GM10248 (cell line): ENCODE results near the gene CEP70.

ENCODE experiments used
- CTCF ChIA-PET: fragments of 300-600 bp; sonication (Branson Sonifier 250); formaldehyde crosslinking; extraction: SDS; loops from one replicate; lab custom pipeline; 2021; ENCODE audit warnings: antibody characterized with exemption; lab: Yijun Ruan, JAX
- POLR2A ChIA-PET: fragments of 350-650 bp; sonication (Branson Sonifier 250); formaldehyde crosslinking; extraction: SDS; loops from one replicate; lab custom pipeline; 2020; ENCODE audit warnings: antibody characterized with exemption; lab: Yijun Ruan, JAX
- DNase-seq: peaks from one replicate; pipeline ENCODE4 v3.0.0; 2012; ENCODE audit errors: extremely low spot score
- TF ChIP-seq, protein P1 (sequence below): IDR thresholded peaks from 2 replicates; pipeline ENCODE4 v1.5.1; 2012; ENCODE audit warnings: mild to moderate bottlenecking, low read depth; ENCODE audit errors: extremely low read depth, missing control alignments, control extremely low read depth

The CEP70 gene

DNA sequence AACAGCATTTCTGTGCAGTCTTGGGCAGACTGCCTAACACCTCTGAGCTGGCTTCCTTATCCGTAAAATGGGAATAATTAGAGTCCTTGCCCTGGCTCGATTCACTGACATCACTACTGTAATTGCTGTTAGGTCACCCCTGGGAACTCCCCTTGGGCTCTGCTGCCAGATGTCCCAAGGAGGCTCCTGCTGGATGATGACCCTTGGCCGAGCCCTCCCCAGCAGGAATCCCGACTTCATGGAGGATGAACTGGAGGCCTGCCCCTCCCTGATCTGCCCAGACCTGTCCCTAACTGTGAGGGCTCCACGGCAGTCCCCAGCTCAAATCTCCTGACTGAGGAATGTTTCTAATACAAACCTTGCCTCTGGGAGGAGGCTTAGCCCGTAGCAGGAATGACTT, 141.6 kb downstream of the CEP70 start:
- ChIA-PET CTCF (interaction anchor here (1.1 to 1.9 kb wide), 2 partner anchors 9 to 463 kb away, joined by 3 to 4 read pairs; no protein-coding TSS in a partner anchor), POLR2A (no interaction called here)
- TF ChIP-seq, protein P1, sequence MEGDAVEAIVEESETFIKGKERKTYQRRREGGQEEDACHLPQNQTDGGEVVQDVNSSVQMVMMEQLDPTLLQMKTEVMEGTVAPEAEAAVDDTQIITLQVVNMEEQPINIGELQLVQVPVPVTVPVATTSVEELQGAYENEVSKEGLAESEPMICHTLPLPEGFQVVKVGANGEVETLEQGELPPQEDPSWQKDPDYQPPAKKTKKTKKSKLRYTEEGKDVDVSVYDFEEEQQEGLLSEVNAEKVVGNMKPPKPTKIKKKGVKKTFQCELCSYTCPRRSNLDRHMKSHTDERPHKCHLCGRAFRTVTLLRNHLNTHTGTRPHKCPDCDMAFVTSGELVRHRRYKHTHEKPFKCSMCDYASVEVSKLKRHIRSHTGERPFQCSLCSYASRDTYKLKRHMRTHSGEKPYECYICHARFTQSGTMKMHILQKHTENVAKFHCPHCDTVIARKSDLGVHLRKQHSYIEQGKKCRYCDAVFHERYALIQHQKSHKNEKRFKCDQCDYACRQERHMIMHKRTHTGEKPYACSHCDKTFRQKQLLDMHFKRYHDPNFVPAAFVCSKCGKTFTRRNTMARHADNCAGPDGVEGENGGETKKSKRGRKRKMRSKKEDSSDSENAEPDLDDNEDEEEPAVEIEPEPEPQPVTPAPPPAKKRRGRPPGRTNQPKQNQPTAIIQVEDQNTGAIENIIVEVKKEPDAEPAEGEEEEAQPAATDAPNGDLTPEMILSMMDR = no peak
- no peak for DNase-seq

DNA sequence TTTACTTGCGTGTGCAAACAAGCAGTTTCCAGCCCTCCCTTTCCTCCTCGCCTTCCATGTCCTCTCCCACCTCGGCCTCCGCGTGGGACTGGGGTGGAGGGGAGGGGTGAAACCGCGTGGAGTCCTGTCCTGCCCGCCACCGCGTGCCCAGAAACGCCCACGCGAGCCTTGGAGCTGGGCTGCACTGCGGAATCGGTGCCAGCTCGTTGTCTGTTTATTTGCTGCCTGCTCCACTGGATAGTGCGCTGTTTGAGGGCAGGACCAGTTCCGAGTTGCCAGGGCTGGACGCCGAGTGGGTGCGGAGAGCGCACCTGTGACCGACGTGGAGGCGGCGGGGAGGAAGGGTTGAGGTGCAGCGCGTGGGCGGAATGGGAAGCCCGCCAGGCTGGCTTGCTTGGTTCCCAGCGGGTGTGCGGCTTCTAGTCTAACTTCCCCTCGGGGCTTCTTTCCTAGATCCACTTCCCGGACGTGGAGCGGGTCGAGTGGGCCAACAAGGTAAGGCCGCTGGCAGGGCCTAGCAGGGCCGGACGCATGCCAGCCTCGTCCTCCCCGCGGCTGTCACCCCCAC, 142.4 kb downstream of the CEP70 start:
- TF ChIP-seq, protein P1 = no peak
- ChIA-PET CTCF (interaction anchor here (0.6 to 1.9 kb wide), 3 partner anchors 34 to 484 kb away, joined by 3 to 4 read pairs (median 4); no protein-coding TSS in a partner anchor), POLR2A (no interaction called here)
- no peak for DNase-seq

DNA sequence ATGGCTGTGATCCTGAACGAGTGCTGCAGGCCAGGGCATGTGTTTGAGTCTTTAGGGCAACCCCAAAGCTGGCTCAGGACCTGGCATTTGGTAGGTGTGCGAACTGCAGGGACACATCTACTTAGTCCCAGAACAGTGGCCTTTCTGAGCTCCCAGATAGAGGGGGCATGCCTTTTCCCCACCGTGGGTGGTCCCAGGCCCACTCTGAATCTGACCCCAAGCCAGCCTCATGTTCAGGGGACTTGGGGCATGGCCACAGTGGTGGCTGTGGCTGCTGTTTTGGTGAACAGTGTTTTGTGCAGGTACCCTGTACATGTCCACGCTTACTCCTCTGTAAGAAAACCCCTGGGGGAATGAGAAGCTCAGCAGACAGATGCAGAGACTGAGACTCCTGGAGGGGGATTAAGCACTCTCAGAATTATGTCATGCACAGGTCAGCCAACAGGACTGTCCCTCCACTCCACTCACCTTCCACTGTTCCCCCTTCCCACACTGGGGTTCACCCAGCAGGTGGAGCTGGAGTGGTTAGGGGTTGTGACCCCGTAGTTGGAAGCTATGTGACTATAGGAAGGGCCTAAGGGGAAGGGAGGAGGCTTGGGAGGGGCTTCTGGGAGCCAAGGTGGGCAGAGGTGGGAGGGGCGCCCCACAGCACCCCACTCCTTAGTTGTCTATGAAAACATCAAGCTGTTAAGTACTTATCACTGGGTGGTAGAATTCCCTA, 143.2 kb downstream of the CEP70 start:
- ChIA-PET POLR2A (no interaction called here), CTCF (interaction anchor here (0.6 to 1.9 kb wide), 7 partner anchors 19 to 485 kb away, joined by 3 to 4 read pairs (median 3); no protein-coding TSS in a partner anchor)
- TF ChIP-seq, protein P1 = no peak
- DNase-seq = no peak

DNA sequence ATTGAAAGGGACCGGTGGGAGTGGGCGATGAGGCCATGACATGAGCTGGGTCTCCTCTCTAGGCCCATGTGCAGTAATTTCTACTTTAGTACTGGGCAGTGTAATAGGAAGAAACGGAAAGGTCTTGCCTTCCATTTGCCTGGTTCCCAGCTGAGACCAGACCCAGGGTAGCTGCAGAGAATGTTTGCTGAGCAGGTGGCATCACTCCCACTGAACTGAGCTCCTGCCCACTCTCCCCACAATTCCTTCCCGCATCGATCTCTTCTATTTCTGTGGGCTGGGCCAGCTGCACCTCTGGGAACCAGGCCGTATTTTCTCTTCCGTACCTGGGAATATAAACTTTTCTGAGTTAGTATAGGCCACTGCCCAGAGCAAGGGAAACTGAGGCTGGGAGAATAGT, 143.9 kb downstream of the CEP70 start:
- POLR2A ChIA-PET = no interaction called here
- CTCF ChIA-PET = interaction anchor here (1.3 to 1.8 kb wide), 3 partner anchors 19 to 33 kb away, joined by 3 to 4 read pairs (median 3); no protein-coding TSS in a partner anchor
- no peak for DNase-seq
- TF ChIP-seq, protein P1 = no peak

DNA sequence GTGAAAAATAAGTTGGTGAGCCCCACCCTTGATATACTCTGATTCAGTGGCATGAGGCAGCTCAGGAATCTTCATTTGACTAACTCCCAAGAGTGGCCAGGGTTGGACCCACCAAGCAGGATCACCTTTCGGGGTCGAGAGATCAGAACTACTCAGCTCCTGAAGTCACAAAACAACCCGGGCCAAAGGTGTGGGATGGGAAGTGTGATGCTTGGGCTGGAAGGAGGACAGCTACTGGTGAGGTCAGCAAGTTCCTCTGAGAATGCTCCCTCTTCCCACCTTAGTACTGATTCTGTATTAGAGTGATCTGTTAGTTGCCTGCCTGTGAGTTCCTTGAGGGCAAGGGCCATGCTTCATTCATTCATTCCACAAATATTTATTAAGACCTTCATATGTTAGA, 144.6 kb downstream of the CEP70 start:
- CTCF ChIA-PET = no interaction called here
- DNase-seq = no peak
- TF ChIP-seq, protein P1 = no peak
- POLR2A ChIA-PET = no interaction called here

DNA sequence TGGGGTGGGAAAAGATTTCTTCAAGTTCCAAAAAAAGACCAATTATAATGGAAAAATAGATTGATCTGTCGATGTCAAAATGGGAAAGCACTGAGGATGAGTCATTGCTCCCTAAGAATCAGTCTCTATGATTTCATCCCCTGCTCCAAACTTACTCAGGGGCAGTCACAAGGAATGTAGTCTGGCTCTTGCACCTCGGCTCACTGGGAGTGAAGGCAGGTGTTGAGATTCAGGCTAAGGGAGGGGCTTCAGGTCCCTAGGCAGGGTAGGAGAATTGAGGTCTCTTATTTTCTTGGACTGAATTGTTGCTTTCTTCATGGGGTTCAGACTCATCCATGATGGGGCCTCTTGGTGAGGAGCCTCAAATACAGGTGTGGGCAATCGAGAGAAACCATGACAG, 145.4 kb downstream of the CEP70 start:
- TF ChIP-seq, protein P1 = no peak
- POLR2A ChIA-PET = no interaction called here
- no peak for DNase-seq
- CTCF ChIA-PET = no interaction called here
